Astrocyte (in vitro differentiated cells and primary cell): ENCODE results near the gene TNRC18. TPM values are rescaled to one million over a fixed set of nuclear protein-coding genes. Genes with fewer than 3 reads are reported as not detected.
A peak's percentile ranks its signal among the peaks of the same experiment; 100 is the strongest.

Experiments
- DNase-seq: peaks from one replicate; pipeline ENCODE4 v3.0.0-alpha.2; 2010; ENCODE audit warnings: low read depth
- FAIRE-seq: peaks from 2 replicates; lab custom pipeline; 2011; peaks lifted over from hg19 to GRCh38; lab: Jason Lieb, UNC
- H2AFZ ChIP-seq: 2 replicates; pipeline ENCODE4 v1.6.0; 2012; ENCODE audit warnings: low read depth, low read length, inconsistent platforms
- H3K27ac ChIP-seq: 2 replicates; pipeline ENCODE4 v1.5.1; 2011; ENCODE audit warnings: low read depth, low read length, inconsistent platforms
- H3K27me3 ChIP-seq: 2 replicates; pipeline ENCODE4 v1.6.0; 2011; ENCODE audit warnings: low read length, inconsistent platforms; ENCODE audit not compliant: insufficient read depth
- H3K36me3 ChIP-seq: 2 replicates; pipeline ENCODE4 v1.5.1; 2011; ENCODE audit warnings: low read length, inconsistent platforms; ENCODE audit not compliant: insufficient read depth
- H3K4me1 ChIP-seq: 2 replicates; pipeline ENCODE4 v1.5.1; 2011; ENCODE audit warnings: low read length, inconsistent platforms; ENCODE audit not compliant: insufficient read depth
- H3K4me2 ChIP-seq: 2 replicates; pipeline ENCODE4 v1.6.0; 2012; ENCODE audit warnings: low read length, inconsistent platforms
- H3K4me3 ChIP-seq: 2 replicates; pipeline ENCODE4 v1.5.1; 2011; ENCODE audit warnings: low read depth, mild to moderate bottlenecking, low read length, inconsistent platforms; ENCODE audit not compliant: insufficient read depth
- H3K79me2 ChIP-seq: 2 replicates; pipeline ENCODE4 v1.6.0; 2012; ENCODE audit warnings: mild to moderate bottlenecking, low read length, inconsistent platforms; ENCODE audit not compliant: insufficient read depth
- H3K9ac ChIP-seq: 2 replicates; pipeline ENCODE4 v1.6.0; 2012; ENCODE audit warnings: mild to moderate bottlenecking, low read length, inconsistent platforms
- H3K9me3 ChIP-seq: 2 replicates; pipeline ENCODE4 v1.5.1; 2012; ENCODE audit warnings: low read depth, mild to moderate bottlenecking, low read length, inconsistent platforms; ENCODE audit not compliant: insufficient read depth
- H4K20me1 ChIP-seq: 2 replicates; pipeline ENCODE4 v1.6.0; 2012; ENCODE audit warnings: low read length, inconsistent platforms; ENCODE audit not compliant: insufficient read depth
- H3K27ac Mint-ChIP-seq: one replicate; pipeline ENCODE4 v1.8.0; 2021; ENCODE audit warnings: mild to moderate bottlenecking, mixed read lengths; ENCODE audit not compliant: unreplicated experiment
- H3K27me3 Mint-ChIP-seq: one replicate; pipeline ENCODE4 v1.8.0; 2021; ENCODE audit warnings: low read depth, mixed read lengths; ENCODE audit not compliant: unreplicated experiment
- H3K36me3 Mint-ChIP-seq: one replicate; pipeline ENCODE4 v1.8.0; 2021; ENCODE audit warnings: low read depth, mixed read lengths; ENCODE audit not compliant: unreplicated experiment
- H3K4me1 Mint-ChIP-seq: one replicate; pipeline ENCODE4 v1.8.0; 2021; ENCODE audit warnings: low read depth, mixed read lengths; ENCODE audit not compliant: unreplicated experiment
- H3K4me3 Mint-ChIP-seq: one replicate; pipeline ENCODE4 v1.8.0; 2021; ENCODE audit warnings: mild to moderate bottlenecking, moderate library complexity, mixed read lengths; ENCODE audit not compliant: unreplicated experiment
- H3K9me3 Mint-ChIP-seq: one replicate; pipeline ENCODE4 v1.8.0; 2021; ENCODE audit warnings: mild to moderate bottlenecking, mixed read lengths; ENCODE audit not compliant: unreplicated experiment
- EZH2 ChIP-seq: IDR thresholded peaks from 2 replicates; pipeline ENCODE4 v1.6.1; 2012; ENCODE audit warnings: mild to moderate bottlenecking, low read length, inconsistent platforms; ENCODE audit not compliant: insufficient read depth
- total RNA-seq: library from RNA; stranded (reverse); gene quantifications from 2 replicates; pipeline ENCODE4 v1.2.1, GENCODE V29; 2021
- TF ChIP-seq, protein P1 (sequence below): IDR thresholded peaks from 2 replicates; pipeline ENCODE4 v1.5.1; 2011; ENCODE audit warnings: low read depth, mild to moderate bottlenecking, inconsistent platforms, low read length, moderate library complexity; ENCODE audit not compliant: insufficient read depth

Gene TNRC18
- total RNA-seq, 1 donor from 2014 or later, result 84.3 TPM

GRCh38 chr7:5339955-5340354, 83.7 kb downstream of the TNRC18 start:
- Histone ChIP-seq H4K20me1 (peaks cover 31% of the 10 kb centered on the region), H3K27ac (no peak overlapping the region), H3K4me1 (no peaks in the 10 kb centered on the region), H3K27me3 (no peaks in the 10 kb centered on the region), H3K36me3 (peaks cover 22% of the 10 kb centered on the region), H3K4me3 (no peak overlapping the region), H3K9me3 (no peaks in the 10 kb centered on the region), H3K79me2 (peaks cover 5% of the 10 kb centered on the region), H2AFZ (no peak overlapping the region), H3K4me2 (no peak overlapping the region), H3K9ac (no peak overlapping the region)
- Mint-ChIP-seq H3K4me1 (no peaks in the 10 kb centered on the region), H3K4me3 (no peak overlapping the region), H3K9me3 (peaks cover 28% of the 10 kb centered on the region), H3K27ac (no peak overlapping the region), H3K27me3 (no peaks in the 10 kb centered on the region), H3K36me3 (peaks cover 61% of the 10 kb centered on the region)
- no peak for FAIRE-seq
- DNase-seq, result no peak
- TF ChIP-seq EZH2, result no peak
- TF ChIP-seq, protein P1, sequence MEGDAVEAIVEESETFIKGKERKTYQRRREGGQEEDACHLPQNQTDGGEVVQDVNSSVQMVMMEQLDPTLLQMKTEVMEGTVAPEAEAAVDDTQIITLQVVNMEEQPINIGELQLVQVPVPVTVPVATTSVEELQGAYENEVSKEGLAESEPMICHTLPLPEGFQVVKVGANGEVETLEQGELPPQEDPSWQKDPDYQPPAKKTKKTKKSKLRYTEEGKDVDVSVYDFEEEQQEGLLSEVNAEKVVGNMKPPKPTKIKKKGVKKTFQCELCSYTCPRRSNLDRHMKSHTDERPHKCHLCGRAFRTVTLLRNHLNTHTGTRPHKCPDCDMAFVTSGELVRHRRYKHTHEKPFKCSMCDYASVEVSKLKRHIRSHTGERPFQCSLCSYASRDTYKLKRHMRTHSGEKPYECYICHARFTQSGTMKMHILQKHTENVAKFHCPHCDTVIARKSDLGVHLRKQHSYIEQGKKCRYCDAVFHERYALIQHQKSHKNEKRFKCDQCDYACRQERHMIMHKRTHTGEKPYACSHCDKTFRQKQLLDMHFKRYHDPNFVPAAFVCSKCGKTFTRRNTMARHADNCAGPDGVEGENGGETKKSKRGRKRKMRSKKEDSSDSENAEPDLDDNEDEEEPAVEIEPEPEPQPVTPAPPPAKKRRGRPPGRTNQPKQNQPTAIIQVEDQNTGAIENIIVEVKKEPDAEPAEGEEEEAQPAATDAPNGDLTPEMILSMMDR, result no peak

DNA sequence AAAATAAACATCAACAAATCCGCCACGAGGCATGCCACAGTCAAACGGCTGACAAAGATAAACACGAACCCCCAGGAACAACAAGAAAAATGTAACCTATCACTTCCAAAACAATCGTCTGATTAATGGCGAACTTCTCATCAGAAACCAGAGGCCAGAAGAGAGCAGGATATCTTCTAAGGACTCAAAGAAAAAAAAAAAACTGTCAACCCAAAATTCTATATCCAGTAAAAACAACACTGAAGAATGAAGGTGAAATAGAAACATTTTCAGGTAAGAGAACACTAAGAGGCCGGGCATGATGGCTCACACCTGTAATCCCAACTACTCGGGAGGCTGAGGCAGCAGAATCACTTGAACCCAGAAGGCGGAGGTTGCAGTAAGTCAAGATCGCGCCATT, 86.6 kb downstream of the TNRC18 start:
- Mint-ChIP-seq H3K9me3 (peaks cover 11% of the 10 kb centered on the region), H3K36me3 (peaks cover 46% of the 10 kb centered on the region), H3K4me3 (no peak overlapping the region), H3K27ac (peak overlapping the region; percentile 41), H3K27me3 (peaks cover 2% of the 10 kb centered on the region), H3K4me1 (no peaks in the 10 kb centered on the region)
- Histone ChIP-seq H3K4me2 (no peak overlapping the region), H3K9ac (no peak overlapping the region), H4K20me1 (peaks cover 44% of the 10 kb centered on the region), H3K27ac (no peak overlapping the region), H3K79me2 (peaks cover 9% of the 10 kb centered on the region), H3K4me1 (no peaks in the 10 kb centered on the region), H2AFZ (no peak overlapping the region), H3K36me3 (peaks cover 12% of the 10 kb centered on the region), H3K27me3 (no peaks in the 10 kb centered on the region), H3K9me3 (no peaks in the 10 kb centered on the region), H3K4me3 (no peak overlapping the region)
- TF ChIP-seq, protein P1, result no peak
- TF ChIP-seq EZH2, result no peak
- FAIRE-seq (no peak), DNase-seq (no peak)

DNA sequence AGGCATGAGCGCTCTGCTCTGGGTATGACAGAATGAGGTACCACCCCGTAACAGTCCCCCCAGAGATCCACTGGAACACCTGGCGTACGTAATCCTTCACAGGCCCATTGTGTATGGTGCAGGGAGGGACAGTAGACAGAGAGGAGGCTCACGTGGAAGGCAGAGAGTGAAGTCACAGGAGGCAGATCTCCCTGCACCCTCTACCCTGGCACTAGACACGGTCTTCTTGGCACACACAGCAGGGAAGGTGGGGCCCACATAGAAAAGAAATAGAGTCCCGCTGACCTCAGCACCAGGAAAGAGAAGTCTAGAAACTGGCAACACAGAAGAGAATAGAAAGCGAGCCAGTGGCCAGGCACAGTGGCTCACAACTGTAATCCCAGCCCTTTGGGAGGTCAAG, 89.0 kb downstream of the TNRC18 start:
- Histone ChIP-seq H3K27me3 (no peaks in the 10 kb centered on the region), H2AFZ (no peak overlapping the region), H3K4me3 (no peak overlapping the region), H3K27ac (no peak overlapping the region), H3K9me3 (no peaks in the 10 kb centered on the region), H3K4me1 (no peaks in the 10 kb centered on the region), H3K4me2 (no peak overlapping the region), H3K9ac (no peak overlapping the region), H3K36me3 (peaks cover 12% of the 10 kb centered on the region), H4K20me1 (peaks cover 55% of the 10 kb centered on the region), H3K79me2 (peaks cover 9% of the 10 kb centered on the region)
- H3K9me3 Mint-ChIP-seq, result peaks cover 6% of the 10 kb centered on the region
- no peak for DNase-seq
- no peaks in the 10 kb centered on the region for H3K4me1 Mint-ChIP-seq
- no peak for FAIRE-seq
- no peak for TF ChIP-seq EZH2
- TF ChIP-seq, protein P1, result no peak
- peaks cover 2% of the 10 kb centered on the region for H3K27me3 Mint-ChIP-seq
- H3K36me3 Mint-ChIP-seq, result peaks cover 39% of the 10 kb centered on the region
- H3K27ac Mint-ChIP-seq, result no peak overlapping the region
- peak overlapping the region; percentile 16 for H3K4me3 Mint-ChIP-seq
